Measurements from ENCODE around the gene TCF7L2.

Gene TCF7L2

DNA sequence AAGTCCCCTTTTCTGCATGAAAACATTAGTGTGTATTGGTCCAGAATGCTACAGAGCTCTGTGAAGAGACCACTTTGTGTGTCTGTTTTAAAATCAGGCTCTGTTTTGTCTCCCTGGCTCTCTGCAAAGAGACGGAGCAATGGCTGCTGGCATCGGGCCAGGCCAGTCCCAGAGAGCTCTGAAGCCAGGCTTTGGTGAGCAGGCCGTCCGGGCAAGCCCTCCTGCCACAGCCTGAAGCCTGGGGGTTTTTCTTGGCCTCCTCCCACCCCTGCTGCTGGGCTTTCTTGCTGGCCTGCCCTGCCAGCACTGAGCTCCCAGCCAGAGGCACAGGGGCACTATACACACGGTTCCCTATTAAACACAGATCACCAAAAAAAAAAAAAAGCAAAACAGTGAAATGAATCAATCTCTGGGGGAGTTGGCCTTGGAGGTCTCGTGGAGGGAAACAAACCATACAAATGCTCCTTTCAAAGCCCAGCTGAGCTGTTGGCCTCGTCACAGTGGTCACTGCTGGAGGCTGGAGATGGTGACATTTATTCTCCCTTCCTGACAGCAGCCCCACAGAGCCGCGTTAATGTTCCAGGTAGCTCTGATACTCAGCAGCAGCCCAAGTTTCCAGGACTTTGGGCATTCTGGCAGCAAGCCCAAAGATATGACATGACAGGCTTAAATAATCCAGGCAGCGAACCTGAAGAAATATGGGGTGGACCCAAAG lies 237.2 kb downstream of the TCF7L2 start:
- DNase-seq: no peak

DNA sequence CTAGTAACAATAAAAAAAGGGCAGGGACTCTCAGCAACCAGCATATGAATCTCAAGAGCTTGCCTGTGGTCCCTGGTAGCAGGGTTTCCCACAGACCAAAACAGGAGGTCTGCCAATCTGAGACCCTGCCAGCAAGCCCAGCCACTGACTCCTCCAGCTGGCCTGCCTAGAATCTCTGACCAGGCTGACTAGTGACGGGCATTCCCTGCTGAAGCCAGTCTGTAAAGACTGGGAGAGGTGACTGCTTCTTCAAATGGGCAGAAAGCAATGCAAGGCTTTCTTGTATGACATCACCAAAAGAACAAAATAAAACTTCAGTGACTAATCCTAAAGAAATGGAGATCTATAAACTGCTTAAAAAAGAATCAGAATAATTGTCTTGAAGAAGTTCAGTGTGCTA lies 249.4 kb downstream of the TCF7L2 start:
- DNase-seq: peak; percentile 38

DNA sequence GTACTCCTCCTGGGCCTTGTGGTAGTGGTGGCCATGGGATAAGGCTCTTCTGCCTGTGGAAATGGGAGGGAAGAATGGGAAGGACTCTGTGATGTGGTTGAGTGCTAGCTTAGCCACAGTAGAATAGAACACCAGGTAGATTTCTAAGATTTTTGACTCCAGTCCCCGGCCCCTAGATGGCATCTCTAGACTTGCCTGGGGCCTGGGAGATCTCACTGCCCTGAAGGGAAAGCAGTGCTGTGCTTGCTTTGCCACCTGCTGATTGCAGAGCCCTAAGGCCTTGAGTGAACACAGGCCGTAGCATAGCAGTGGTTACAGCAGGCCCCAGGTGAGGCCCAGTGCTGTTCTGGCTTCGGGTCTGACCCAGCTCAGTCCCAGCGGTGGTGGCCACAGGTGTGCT lies 252.0 kb downstream of the TCF7L2 start:
- DNase-seq: no peak

DNA sequence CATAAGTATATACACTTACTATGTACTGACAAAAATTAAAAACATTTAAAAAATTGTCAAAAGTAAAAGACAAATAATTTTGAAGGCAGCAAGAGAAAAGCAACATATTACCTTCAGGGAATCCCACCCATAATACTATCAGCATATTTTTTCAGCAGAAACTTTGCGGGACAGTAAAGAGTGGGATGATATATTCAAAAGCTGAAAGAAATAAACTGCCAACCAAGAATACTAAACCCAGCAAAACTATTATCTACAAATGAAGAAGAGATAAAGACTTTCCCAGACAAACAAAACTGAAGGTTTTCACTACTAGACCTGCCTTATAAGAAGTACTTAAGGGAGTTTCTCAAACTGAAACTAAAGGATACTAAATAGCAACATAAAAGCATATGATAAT lies 257.9 kb downstream of the TCF7L2 start:
- no peak for DNase-seq

DNA sequence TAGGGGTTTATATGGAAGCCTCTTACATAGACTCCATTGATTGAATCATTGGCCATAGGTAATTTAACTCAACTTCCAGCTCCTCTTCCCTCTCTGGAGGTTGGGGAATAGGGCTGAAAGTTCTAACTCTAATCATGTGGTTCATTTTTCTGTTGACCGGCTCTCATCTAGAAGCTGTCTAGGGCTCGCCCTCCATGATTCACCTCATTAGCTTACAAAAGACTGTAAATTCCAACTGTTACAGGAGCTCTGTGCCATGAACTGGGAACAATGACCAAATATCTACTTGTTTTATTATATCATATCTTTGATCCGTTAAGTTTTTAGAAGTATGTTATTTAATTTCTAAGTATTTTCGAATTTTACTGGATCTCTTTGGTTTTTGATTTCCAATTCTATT lies 263.0 kb downstream of the TCF7L2 start:
- no peak for DNase-seq

DNA sequence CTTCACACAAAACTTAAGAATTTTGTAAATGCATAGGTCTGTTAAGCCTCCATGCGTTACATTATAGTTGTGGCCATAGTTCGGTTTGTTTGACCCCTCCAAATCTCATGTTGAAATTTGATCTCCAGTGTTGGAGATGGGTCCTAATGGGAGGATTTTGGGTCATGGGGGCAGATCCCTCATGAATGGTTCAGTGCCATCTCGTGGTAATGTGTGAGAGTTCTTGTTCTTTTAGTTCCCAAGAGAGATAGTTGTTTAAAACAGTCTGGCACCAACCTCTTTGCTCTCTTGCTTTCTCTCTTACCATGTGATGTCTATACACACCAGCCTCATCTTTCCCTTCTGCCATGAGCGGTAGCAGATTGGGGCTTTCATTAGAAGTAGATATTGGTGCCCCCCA lies 264.3 kb downstream of the TCF7L2 start:
- no peak for DNase-seq

DNA sequence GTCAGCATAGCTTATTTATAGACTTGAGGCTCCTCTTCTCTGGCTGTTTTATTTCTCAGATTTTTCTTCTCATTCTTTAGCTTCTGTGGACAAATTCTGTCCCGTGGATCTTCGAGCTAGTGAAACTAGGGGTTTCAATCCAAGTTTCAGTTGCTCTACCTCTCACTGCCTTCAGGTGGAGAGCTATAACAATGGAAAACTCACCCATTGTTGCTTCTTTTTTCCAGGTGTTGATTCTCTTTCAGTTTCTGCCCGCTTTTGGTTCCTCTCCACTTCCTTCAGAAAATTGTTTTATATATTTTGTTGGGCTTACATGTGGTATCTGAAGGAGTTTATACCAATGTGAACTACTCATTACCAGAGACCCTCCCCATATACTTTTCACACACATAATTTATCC lies 266.1 kb downstream of the TCF7L2 start:
- no peak for DNase-seq
